HG03565 (cell line): ENCODE data around the gene PXK.
"Not testable (repeated sequence)": the region's sequence is repeated elsewhere in the genome, so short reads cannot be mapped to it uniquely, and the experiment has no call there.

Experiments used
- ATAC-seq: cut with Tn5 transposase; IDR thresholded peaks from one replicate; pipeline ENCODE4 v1.9.1; 2021; ENCODE audit warnings: mild to moderate bottlenecking, moderate library complexity; ENCODE audit not compliant: unreplicated experiment

Gene PXK

DNA sequence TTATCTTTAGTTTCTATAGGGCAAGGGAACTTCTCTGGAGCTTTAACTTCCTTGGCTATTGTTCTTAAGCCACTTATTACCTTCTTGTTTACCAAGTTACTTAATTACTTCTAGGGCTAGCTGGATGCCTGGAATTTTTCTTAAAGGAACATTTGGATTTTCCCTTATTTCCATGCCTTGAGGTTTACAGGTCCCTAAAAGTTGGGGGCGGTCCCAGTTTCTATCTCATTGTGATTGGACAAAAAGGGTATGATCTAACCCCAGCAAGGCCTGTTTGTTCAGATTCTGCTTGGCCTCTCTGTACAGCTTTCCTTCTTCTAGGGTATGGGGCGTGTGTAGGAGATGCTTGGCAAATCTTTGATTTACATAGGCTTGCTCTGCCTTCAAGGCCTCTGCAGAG lies 83.5 kb downstream of the PXK start:
- no peak for ATAC-seq

DNA sequence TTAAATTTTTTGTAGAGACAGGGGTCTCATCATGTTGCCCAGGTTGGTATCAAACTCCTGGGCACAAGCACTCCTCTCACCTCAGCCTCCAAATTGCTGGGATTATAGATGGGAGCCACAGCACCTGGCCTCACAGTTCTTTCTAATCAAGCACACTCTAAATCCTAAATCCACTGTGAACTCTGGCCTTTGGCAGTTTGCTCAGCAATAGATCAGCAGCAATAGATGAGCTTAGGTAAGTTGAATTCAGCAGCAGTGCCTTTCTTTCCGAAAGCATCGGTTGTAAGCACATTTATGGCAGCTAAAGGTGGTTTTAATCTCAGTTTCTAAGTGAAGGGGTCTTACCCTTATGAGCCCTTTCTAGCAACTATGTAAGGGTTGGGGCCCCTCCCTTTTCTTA lies 84.4 kb downstream of the PXK start:
- no peak for ATAC-seq

DNA sequence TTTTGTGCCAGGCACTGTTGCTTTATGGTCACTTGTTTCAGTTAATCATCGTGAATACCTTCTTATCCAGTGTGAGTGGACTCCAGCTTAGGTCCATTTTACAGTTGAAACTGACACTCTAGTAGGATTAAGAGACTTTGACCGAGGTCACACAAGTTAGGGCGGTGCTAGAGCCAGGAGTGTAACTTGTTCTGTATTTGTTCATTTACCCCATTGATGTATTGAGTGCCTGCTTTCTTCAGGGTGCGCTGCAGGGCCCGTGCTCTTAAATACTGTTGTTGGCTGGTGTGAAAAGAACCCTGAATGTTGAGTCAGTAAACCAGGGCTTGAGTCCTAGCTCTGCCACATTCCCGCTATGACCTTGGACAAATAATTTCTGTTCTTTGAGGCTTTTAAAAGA lies 85.5 kb downstream of the PXK start:
- ATAC-seq: no peak

DNA sequence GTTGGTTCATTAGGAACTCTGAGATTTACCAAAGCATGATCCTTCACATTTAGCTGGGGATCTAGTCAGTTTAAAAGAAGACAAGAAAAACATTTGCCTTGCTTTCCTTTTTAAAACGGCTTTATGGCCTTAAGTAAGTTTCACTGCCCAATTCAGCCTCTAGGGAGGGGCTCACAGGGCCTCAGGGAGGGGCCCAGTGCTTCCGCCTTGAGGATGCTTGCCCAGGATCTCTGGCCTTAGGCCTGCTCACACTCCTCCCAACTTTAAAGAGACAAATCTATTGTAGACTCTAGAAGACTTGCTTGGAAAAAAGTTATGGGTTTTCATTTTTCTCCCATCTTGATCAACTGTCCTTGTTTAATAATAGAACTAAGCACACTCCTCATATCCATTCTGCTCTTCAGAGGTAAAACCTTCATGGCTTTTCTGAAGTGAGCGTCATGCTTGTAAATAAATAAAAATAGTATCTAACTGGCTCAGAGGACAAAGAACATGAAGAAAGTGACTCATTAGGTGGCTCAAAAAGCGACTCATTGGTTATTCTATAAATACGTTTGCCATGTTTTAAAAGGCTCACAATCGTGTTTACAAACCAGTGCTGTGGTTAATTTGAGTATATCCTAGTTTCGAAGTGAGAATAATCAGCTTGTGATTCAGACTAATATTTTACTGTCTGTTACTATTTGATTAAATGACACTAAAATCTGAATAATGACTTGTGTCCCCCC lies 87.3 kb downstream of the PXK start:
- ATAC-seq: peak; percentile 55

DNA sequence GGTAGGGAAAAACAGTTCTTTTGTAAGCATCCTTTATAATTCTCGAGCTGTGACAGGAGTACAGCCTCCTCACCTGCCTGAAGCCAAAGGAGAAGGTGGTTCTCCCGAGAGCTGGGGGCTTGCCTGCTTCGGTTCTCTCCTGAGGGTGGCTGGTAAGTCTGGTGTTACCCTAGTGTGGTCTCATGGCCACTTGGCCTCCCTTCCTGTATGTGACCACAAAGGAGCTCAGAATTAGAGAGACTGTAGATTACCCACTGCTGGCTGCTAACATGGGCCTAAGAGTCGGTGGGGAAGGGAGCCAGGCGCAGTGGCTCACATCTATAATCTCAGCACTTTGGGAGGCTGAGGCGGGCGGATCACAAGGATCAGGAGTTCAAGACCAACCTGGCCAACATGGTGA lies 88.3 kb downstream of the PXK start:
- ATAC-seq: no peak

DNA sequence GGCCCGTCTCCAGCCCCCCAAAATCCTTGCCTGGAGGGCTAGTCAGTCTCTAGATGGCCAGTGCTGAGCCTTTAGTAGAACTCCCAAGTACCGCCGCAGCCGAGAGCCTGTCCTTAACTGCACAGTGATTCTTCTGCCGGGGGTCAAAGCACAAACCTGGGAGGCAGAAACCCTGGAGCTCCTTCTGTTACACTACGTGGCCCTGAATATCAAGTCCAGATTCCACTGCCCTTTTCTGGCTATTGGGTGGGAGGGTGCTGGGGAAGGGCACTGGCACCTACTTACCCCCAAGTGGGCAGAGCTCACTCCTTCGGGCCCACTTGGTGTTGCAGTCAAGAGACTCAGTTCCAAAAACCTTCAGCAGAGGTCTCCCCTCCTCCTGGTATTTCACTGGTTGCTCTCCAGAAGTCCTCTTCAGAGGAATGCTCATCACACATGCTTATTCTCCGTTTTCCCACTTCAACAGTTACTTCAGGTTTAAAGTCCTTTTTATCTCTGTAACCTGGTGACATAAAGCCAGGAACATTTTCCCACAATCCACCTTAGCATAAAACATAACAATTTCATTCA lies 90.1 kb downstream of the PXK start:
- no peak for ATAC-seq

DNA sequence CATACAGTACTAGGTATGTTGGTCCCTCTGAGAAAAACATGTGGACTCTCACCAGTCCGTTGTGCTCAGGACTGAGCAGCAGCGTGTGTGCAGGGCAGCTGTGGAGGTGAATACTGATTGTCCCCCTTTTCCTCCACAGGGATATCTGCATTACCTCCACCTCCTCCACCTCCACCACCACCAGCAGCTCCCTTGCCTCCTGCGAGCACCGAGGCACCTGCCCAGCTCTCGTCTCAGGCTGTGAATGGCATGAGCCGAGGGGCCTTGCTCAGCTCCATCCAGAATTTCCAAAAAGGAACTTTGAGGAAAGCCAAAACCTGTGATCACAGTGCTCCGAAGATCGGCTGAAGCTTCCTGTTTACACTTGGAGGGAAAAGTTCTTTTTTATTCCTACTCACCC lies 91.9 kb downstream of the PXK start:
- no peak for ATAC-seq

DNA sequence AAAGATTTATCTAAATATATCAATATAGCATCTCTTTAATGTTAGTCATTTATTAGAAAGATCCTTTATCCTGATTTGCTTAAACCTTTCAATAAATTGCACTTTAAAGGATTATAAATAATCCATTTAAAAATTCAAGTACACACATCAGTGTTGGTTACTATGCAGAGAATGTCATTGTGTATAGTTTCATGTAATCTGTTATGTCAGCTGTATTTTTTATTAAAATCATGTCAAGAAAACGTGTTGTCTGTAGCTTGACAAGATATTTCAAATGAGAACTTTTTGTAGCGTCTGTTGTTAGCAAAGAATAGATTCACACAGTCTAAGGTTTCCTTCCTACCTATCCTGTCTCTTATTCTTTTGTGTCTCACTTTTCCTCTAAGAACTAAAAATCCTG lies 93.1 kb downstream of the PXK start:
- ATAC-seq: no peak

DNA sequence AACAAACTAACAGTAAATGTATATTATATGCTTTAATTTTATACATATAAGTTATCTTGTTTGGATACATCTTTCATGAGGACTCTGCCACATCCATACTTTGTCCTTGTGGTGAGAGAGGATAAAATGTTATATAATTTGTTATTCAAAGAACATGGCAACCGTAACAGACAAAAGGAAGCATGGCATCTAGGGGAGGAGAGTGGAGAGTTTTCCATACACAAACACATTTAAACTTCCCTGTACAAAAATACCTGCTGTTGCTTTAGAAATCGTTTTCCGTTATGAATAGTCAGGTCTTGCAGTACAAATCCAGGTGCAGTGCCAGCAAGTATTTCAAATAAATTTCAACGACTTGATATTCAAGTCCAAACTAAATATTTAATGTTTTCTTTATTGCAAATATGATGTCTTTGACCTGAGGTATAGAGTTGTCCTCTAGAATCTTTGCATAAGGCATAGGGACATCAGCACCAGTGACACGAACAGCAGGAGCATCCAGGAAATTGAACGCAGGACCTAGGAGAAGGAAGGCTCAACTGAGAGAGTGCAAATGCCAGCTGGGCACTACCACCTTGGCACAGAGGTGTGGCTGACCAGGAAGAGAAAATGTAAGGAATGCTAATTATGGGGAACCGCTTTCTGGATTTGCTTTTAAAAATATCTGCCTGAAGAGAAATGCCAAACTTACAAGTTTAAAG lies 95.1 kb downstream of the PXK start:
- no peak for ATAC-seq

DNA sequence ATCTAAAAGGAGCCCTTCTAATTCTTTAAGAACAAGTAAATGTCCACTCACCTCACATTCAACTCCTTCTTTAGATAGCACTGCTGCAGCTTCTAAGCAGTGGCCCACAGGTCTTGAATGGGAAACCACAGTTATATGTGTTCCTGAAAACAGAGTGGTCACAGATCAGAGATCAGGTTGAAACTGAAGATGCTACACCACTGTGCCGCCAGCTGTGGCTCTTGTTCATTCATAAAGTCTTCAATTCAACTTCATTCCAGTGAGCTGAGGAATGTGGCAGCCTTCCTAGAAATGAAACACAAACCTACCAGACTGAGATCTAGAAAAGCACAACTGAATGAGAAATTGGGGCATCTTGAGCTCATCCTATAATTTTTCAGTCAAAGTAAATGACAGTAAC lies 97.0 kb downstream of the PXK start:
- peak; percentile 30 for ATAC-seq

DNA sequence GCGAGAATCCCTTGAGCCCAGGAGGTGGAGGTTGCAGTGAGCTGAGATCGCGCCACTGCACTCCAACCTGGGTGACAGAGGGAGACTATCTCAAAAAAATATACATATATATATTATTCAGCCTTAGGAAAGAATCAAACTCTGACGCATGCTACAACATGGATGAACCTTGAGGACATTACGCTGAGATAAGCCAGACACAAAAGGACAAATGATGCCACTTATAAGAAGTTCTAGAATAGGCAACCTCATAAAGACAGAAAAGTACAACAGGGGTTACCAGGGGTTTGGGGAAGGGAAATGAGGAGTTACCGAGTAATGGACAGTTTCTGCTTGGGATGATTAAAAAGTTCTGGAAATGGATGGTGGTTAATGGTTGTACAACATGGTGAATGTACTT lies 100.2 kb downstream of the PXK start:
- no peak for ATAC-seq

DNA sequence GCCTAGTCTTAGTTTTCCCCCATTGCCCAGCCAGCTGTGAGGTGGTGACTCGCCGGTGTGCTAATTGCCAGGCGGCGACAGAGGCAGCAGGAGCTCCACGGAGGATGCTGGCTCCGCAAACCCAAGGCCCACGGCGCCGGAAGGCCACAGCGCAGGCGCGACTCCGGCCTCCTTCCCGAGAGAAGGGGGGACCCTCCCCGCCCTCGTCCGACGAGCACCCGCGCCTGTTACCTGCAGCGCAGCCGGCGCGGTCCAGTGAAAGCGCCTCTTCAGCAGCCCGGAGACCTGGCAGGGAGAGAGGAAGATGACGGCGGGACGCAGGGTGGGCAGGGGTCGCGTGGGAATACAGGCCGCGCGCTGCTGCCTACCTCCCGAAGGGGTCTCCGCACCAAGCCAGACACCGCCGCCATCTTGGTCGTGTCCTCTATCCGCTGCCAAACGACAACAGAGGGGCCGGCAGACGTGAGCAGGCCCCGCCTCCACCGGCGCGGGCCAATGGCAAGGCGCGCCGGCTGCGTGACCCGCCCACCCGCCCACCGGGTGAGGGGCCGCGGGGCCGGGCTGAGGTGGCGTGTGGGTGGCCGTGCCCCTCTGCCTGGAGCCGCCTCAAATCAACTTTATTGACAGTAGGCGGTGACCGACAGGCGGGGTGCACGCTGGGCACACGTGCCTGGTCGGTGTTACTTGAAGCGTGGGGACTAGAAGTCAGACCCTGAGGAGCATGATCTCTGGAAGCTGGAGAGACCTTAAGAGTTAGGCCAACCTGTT lies 100.9 kb downstream of the PXK start, which contains the start of gene PDHB:
TSS of gene PDHB (minus strand) at position 433 of the 768 bp plus-strand sequence. CDS start at position 410, 23 bp downstream.
- ATAC-seq: peak; percentile 81

DNA sequence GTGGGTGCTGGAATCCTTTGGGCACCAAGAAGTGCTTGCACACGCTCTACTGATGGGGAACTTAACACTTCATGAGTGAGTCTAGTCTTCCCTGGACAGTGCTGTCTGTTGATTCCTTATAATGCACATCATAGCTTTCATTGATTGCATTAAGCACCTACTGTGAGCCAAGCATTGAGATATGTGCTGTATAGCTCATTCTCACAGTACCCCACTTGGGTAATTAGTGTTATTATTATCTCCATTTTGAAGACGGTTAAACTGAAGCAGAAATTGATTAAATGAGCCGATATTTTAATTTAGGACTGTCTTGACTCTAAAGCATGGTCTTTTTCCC lies 101.4 kb downstream of the PXK start:
- ATAC-seq: no peak

DNA sequence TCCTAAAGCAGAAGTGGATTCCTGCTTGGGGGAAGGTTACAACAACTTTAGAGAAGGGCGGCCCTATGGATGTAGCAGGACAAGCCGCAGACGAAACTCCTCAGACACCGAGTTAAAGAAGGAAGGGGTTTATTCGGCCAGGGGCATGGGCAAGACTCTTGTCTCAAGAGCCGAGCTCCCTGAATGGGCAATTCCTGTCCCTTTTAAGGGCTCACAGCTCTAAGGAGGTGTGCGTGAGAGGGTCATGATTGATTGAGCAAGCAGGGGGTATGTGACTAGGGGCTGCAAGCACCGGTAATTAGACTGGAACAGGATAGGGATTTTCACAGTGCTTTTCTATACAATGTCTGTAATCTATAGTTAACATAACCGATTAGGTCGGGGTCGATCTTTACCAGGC lies 101.8 kb downstream of the PXK start:
- no peak for ATAC-seq

DNA sequence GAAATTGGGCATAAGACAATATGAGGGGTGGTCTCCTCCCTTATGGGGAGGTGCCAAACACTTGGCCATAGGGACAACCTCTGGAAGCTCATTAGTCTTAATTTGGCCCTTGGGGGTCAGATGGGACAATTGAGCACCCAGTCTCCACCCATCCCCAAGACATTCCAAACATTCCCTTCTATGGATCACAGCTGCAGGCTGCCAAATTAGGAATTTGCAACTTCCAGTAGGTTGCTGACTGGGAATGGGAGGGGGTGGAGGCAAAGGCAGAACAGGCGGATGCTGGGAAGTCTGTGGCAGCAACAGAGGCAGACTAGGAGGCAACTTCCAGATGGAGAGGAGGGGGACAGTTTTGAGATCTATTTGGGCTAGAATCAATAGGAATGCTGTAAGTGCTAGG lies 102.3 kb downstream of the PXK start:
- no peak for ATAC-seq

DNA sequence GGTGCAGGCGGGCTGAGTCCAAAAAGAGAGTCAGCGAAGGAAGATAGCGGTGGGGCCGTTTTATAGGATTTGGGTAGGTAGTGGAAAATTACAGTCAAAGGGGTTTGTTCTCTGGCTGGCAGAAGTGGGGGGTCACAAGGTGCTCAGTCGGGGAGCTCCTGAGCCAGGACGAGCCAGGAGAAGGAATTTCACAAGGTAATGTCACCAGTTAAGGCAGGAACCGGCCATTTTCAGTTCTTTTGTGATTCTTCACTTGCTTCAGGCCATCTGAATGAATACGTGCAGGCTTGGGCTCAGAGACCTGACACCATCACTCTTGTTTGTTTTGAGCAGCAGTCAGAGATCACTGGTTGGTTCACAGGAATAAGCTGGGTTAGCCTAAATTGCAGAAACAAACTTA lies 104.6 kb downstream of the PXK start:
- not testable (repeated sequence) for ATAC-seq

DNA sequence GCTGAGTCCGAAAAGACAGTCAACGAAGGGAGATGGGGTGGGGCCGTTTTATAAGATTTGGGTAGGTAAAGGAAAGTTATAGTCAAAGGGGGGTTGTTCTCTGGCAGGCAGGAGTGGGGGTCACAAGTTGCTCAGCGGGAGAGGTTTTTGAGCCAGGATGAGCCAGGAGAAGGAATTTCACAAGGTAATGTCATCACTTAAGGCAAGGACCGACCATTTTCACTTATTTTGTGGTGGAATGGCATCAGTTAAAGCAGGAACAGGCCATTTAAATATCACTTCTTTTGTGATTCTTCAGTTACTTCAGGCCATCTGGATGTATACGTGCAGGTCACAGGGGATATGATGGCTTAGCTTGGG lies 108.3 kb downstream of the PXK start:
- ATAC-seq: not testable (repeated sequence)

DNA sequence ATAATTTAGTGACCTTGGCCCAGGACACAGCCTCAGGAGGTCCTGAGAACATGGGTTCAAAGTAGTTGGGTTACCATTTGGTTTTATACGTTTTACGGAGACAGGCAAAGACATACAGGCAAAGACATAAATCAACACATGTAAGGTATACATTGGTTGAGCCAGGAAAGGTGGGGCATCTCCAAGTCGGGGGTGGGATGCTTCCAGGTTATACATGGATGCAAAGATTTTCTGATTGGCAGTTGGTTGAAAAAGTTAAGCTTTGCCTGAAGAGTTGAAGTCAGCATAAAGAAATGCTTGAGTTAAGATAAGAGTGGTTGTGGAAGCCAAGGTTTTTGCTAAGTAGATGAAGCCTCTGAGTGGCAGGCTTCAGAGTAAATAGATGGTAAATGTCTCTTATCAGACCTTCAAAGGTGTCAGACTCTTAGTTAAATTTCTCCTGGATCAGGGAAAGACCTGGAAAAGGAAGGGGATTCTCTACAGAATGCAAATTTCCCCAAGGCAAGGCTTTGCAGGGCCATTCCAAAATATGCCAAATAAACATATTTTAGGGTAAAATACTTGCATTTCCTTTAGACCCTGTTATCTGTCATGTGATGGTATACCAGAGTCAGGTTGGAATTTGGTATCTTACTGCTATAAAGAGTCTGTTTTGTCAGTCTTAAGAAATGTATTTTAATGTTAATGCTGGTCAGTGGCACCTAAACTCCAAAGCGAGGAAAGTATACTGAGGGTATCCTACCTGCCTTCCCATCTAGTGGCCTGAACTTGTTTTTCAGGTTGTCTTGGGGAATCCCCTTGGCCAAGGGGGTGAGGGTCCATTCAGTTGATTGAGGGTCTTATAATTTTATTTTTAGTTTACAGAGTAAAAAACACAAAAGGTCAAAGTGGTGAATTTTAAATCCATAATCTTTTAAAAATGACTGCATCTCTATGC lies 109.1 kb downstream of the PXK start:
- ATAC-seq: no peak

DNA sequence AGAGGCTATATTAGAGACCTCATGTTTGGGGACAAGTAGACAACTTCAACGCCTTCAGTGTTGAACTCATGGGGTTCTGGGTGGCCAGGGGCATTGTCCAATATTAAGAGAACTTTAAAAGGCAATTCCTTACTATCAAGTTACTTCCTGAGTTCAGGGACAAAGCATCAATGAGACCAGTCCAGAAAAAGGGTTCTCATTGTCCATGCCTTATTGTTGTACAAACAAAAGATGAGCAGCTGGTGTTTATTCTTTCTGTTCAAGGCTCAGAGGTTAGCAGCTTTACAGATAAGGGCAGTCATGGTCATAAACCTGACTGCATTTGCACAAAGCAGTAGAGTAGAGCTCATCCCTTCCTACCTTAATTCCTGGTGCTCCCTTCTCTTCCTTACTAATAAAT lies 119.5 kb downstream of the PXK start:
- no peak for ATAC-seq

DNA sequence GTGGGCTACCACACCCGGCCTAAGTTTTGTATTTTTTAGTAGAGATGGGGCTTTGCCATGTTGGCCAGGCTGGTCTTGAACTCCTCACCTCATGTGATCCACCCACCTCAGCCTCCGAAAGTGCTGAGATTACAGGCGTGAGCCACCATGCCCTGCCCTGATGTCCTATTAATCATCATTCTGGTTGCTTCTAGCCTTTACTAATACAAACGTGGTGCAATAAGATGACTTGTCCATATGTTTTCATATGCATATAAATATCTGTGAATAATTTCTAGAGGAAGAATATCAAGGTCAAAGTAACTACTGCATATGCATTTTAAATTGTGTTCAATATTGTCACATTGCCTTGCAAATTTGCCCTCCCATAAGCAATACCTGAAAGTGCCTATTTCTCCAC lies 126.5 kb downstream of the PXK start:
- ATAC-seq: no peak

DNA sequence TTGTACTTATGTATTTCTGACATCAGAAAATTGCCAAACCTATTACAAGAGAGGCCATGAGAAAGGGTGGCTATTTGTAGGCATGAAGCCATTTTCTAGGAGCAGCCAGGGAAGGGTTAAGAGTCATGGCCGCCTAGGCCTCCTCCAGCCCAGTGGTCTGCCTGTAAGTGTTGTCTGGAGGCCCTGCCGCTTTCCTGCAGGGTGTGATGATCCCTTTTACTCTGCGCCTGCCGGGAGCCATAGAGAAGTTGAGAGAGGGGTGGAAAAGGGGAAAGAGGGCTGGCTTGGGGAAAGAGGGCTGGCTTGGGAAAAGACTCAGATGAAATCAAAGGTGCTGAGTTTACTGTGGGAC lies 130.1 kb downstream of the PXK start:
- no peak for ATAC-seq
